SK-N-SH treated with all-trans-retinoic acid at 6 μM for 48 hours (cell line): ENCODE results near the gene MT1X.

Source experiments
- ATAC-seq: fragments of 200-7000 bp; cut with Tn5 transposase; 3 replicates; pipeline ENCODE4 v1.9.1; 2020; ENCODE audit warnings: mild to moderate bottlenecking, moderate library complexity
- ARNTL ChIP-seq: fragments of 450-650 bp; formaldehyde crosslinking; IDR thresholded peaks from 2 replicates; pipeline ENCODE4 v1.5.0; 2020; ENCODE audit warnings: low read depth, mild to moderate bottlenecking, moderate library complexity, borderline replicate concordance
- BACH2 ChIP-seq: fragments of 250-450 bp; sonication (Bioruptor Pico); IDR thresholded peaks from 2 replicates; pipeline ENCODE4 v1.9.0; 2021; ENCODE audit warnings: mild to moderate bottlenecking, borderline replicate concordance
- CREB5 ChIP-seq: fragments of 250-450 bp; sonication (Bioruptor Pico); IDR thresholded peaks from 2 replicates; pipeline ENCODE4 v1.5.1; 2020; ENCODE audit warnings: low read depth, mild to moderate bottlenecking, moderate library complexity
- CSDC2 ChIP-seq: fragments of 250-450 bp; sonication (Bioruptor Pico); IDR thresholded peaks from 2 replicates; pipeline ENCODE4 v1.5.0; 2020; ENCODE audit warnings: mild to moderate bottlenecking, moderate library complexity
- CSRNP3 ChIP-seq: fragments of 250-450 bp; sonication (Bioruptor Pico); IDR thresholded peaks from 2 replicates; pipeline ENCODE4 v1.5.1; 2021; ENCODE audit warnings: mild to moderate bottlenecking, moderate library complexity
- ESRRG ChIP-seq: fragments of 250-450 bp; sonication (Bioruptor Pico); IDR thresholded peaks from 2 replicates; pipeline ENCODE4 v1.6.1; 2021; ENCODE audit warnings: mild to moderate bottlenecking
- ISL1 ChIP-seq: fragments of 250-450 bp; sonication (Bioruptor Pico); IDR thresholded peaks from 2 replicates; pipeline ENCODE4 v2.1.2; 2022; ENCODE audit warnings: mild to moderate bottlenecking, moderate library complexity
- OSR1 ChIP-seq: fragments of 250-450 bp; sonication (Bioruptor Pico); IDR thresholded peaks from 2 replicates; pipeline ENCODE4 v1.8.0; 2022; ENCODE audit warnings: moderate library complexity, mild to moderate bottlenecking, inconsistent platforms
- PATZ1 ChIP-seq: fragments of 250-450 bp; sonication (Bioruptor Pico); IDR thresholded peaks from 2 replicates; pipeline ENCODE4 v1.8.0; 2020; ENCODE audit warnings: mild to moderate bottlenecking, moderate library complexity, borderline replicate concordance
- RARB ChIP-seq: fragments of 250-450 bp; sonication (Bioruptor Pico); IDR thresholded peaks from 2 replicates; pipeline ENCODE4 v1.8.0; 2021; ENCODE audit warnings: mild to moderate bottlenecking, moderate library complexity
- SNAI2 ChIP-seq: fragments of 250-450 bp; sonication (Bioruptor Pico); IDR thresholded peaks from 2 replicates; pipeline ENCODE4 v1.5.0; 2020; ENCODE audit warnings: mild to moderate bottlenecking, moderate library complexity
- TOX ChIP-seq: fragments of 250-450 bp; sonication (Bioruptor Pico); IDR thresholded peaks from 2 replicates; pipeline ENCODE4 v1.8.0; 2021; ENCODE audit warnings: mild to moderate bottlenecking, moderate library complexity, borderline replicate concordance
- TSHZ2 ChIP-seq: fragments of 250-450 bp; sonication (Bioruptor Pico); IDR thresholded peaks from 2 replicates; pipeline ENCODE4 v1.5.0; 2020; ENCODE audit warnings: mild to moderate bottlenecking, moderate library complexity
- ZC3H10 ChIP-seq: fragments of 250-450 bp; sonication (Bioruptor Pico); IDR thresholded peaks from 2 replicates; pipeline ENCODE4 v1.5.1; 2021; ENCODE audit warnings: mild to moderate bottlenecking, moderate library complexity
- ZFP3 ChIP-seq: fragments of 250-450 bp; sonication (Bioruptor Pico); IDR thresholded peaks from 2 replicates; pipeline ENCODE4 v1.5.0; 2020; ENCODE audit warnings: mild to moderate bottlenecking, moderate library complexity
- ZNF70 ChIP-seq: fragments of 450-650 bp; formaldehyde crosslinking; IDR thresholded peaks from 2 replicates; pipeline ENCODE4 v1.5.0; 2020; ENCODE audit warnings: mild to moderate bottlenecking, moderate library complexity
- ZNF8 ChIP-seq: fragments of 450-650 bp; formaldehyde crosslinking; IDR thresholded peaks from 2 replicates; pipeline ENCODE4 v1.5.0; 2020; ENCODE audit warnings: mild to moderate bottlenecking, moderate library complexity

MT1X gene

GRCh38 chr16:56711862-56712261, 29.6 kb downstream of the MT1X start:
- TF ChIP-seq PATZ1 (CRISPR knock-in tag) (no peak), TSHZ2 (CRISPR knock-in tag) (no peak), ESRRG (no peak)
- TF ChIP-seq, all 23 proteins: peak for 0
- no peak for ATAC-seq

GRCh38 chr16:56713794-56714193, 31.5 kb downstream of the MT1X start:
- no peak for ATAC-seq
- TF ChIP-seq CREB5 (CRISPR knock-in tag) (no peak), ZNF70 (CRISPR knock-in tag) (no peak), TSHZ2 (CRISPR knock-in tag) (no peak), ESRRG (no peak), CSRNP3 (CRISPR knock-in tag) (no peak), TOX (CRISPR knock-in tag) (no peak), ZFP3 (no peak), BACH2 (CRISPR knock-in tag) (no peak), ISL1 (CRISPR knock-in tag) (no peak), ZNF8 (CRISPR knock-in tag) (no peak), PATZ1 (CRISPR knock-in tag) (no peak), CSDC2 (CRISPR knock-in tag) (no peak), SNAI2 (no peak), ZC3H10 (no peak), RARB (CRISPR knock-in tag) (no peak), ARNTL (CRISPR knock-in tag) (no peak), OSR1 (CRISPR knock-in tag) (no peak)

GRCh38 chr16:56715126-56715525, 32.9 kb downstream of the MT1X start:
- ATAC-seq: peak; percentile 28; the same call in 1 of the 3 replicates
- TF ChIP-seq ZNF8 (CRISPR knock-in tag) (no peak), ZFP3 (no peak), SNAI2 (no peak)
